GM20431 (cell line): Measurements from ENCODE around the gene ZNF213.

ENCODE experiments used
- in situ Hi-C: fragments of 300-500 bp; cut with MseI, MboI; formaldehyde crosslinking; loops from one replicate; pipeline ENCODE4 v1.15.0; 2020; ENCODE audit warnings: low sequenced_read_pairs; ENCODE audit not compliant: unreplicated experiment

The ZNF213 gene

GRCh38 chr16:3187798-3188674, 53.2 kb downstream of the ZNF213 start, which contains the start of gene OR1F1:
Gene OR1F1 (plus strand): TSS chr16:3188204.
- in situ Hi-C loops: no loop called here

DNA sequence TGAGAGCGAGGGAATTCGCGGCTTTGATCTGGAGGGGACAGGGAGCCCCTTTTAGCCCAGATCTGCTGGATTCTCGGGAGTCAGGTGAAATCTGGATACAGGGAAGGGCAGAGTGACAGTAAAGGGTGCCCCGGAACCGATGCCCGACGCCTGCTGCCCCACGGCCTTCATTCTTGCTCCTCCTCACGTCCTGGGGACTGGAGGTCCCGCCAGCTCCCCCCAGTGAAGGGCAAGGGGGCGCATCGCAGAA, 53.8 kb downstream of the ZNF213 start:
- in situ Hi-C loops: no loop called here

DNA sequence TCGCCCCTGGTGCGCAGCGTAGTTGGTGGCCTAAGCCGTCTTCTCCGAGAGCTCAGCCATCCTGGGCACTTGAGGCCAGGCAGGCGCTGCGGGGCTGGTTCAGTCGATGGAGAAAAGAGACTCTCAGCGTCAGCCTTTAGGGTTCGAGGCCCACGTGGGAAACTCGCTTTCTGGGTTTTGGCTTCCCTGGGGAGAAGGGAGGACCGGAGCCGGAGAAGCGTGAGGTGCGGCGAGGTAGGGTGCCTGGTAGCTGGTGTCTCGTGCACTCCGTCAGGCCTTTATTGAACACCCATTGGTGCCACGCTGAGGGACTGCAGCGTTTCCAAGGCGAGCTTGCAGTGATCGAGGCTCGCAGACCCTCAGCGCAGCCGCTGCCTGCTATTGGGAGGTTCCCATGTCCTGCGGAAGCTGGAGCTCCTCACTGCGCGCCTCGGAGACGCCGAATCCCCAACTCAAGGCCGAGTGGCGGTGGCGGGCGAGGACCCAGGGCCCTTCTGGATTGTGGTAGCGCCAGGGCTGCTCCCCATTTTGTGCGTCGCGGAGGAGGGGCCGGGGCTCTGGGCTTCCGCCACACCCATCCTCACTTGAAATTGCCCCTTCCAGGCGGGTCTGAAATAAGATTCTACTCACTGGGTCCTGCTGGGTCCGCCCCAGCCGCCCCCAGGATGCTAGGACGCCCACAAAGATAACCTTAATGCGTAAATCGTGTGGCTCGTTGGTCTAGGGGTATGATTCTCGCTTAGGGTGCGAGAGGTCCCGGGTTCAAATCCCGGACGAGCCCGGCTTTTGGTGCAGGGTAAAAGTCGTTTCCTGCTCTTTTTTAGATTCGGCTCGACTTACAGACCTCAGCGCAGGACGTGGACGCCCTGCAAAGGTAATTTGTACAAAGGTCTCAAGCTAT, 54.3 kb downstream of the ZNF213 start:
- in situ Hi-C loops: no loop called here

- in situ Hi-C loops: no loop called here
Measured at GRCh38 chr16:3189869-3190268, 55.0 kb downstream of the ZNF213 start.

DNA sequence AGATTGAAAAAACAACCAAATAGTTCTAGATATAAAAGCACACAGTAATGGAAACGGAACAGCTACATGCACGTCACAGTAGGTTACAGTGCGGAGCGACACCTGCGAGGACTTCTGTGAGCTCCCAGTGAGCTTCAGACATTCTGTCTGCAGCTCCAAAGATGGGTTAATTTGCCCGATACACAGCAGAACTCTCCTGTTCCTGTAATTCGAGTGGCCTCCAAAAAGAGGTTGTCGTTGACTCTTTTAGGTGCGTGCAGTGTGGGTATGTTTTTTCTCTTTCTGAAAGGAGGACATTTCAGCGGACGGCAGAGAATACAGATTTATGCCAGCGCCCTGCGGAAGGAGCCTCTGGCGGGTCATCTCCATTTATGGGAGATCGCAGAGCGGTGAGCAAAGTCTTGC, 56.1 kb downstream of the ZNF213 start:
- in situ Hi-C loops: no loop called here
